ENCODE results near the gene LONP1.

LONP1 gene

GRCh38 chr19:5697022-5697889 lies 22.7 kb downstream of the LONP1 start:
- H3K4me1 ChIP-seq (ENCODE audit: control insufficient read depth, insufficient read depth, low read length), result peaks cover 17% of the 10 kb centered on the region
- H3K4me3 ChIP-seq (ENCODE audit: low read length), result no peak overlapping the region
- peaks cover 72% of the 10 kb centered on the region for H3K36me3 ChIP-seq (ENCODE audit: insufficient read depth, low read length)
- no peaks in the 10 kb centered on the region for H3K9me3 ChIP-seq (replicated peaks; ENCODE audit: low read length)
- no peak overlapping the region for H3K4me2 ChIP-seq (ENCODE audit: low read length)
- H3K9ac ChIP-seq (ENCODE audit: low read depth, low read length), result no peak overlapping the region
- no peaks in the 10 kb centered on the region for H3K27me3 ChIP-seq (ENCODE audit: control insufficient read depth, insufficient read depth, low read length)

GRCh38 chr19:5696196-5697021 lies 23.5 kb downstream of the LONP1 start:
- H3K4me1 ChIP-seq (ENCODE audit: control insufficient read depth, insufficient read depth, low read length), result peaks cover 25% of the 10 kb centered on the region
- peaks cover 81% of the 10 kb centered on the region for H3K36me3 ChIP-seq (ENCODE audit: insufficient read depth, low read length)
- no peak overlapping the region for H3K4me3 ChIP-seq (ENCODE audit: low read length)
- no peaks in the 10 kb centered on the region for H3K9me3 ChIP-seq (replicated peaks; ENCODE audit: low read length)
- no peak overlapping the region for H3K4me2 ChIP-seq (ENCODE audit: low read length)
- no peak overlapping the region for H3K9ac ChIP-seq (ENCODE audit: low read depth, low read length)
- no peaks in the 10 kb centered on the region for H3K27me3 ChIP-seq (ENCODE audit: control insufficient read depth, insufficient read depth, low read length)

GRCh38 chr19:5695649-5696195 lies 24.2 kb downstream of the LONP1 start:
- peaks cover 25% of the 10 kb centered on the region for H3K4me1 ChIP-seq (ENCODE audit: control insufficient read depth, insufficient read depth, low read length)
- no peak overlapping the region for H3K9ac ChIP-seq (ENCODE audit: low read depth, low read length)
- no peaks in the 10 kb centered on the region for H3K27me3 ChIP-seq (ENCODE audit: control insufficient read depth, insufficient read depth, low read length)
- H3K36me3 ChIP-seq (ENCODE audit: insufficient read depth, low read length), result peaks cover 86% of the 10 kb centered on the region
- H3K9me3 ChIP-seq (replicated peaks; ENCODE audit: low read length), result no peaks in the 10 kb centered on the region
- no peak overlapping the region for H3K4me2 ChIP-seq (ENCODE audit: low read length)
- no peak overlapping the region for H3K4me3 ChIP-seq (ENCODE audit: low read length)

- no peak overlapping the region for H3K4me3 ChIP-seq (ENCODE audit: low read length)
- no peak overlapping the region for H3K4me2 ChIP-seq (ENCODE audit: low read length)
- H3K27me3 ChIP-seq (ENCODE audit: control insufficient read depth, insufficient read depth, low read length), result no peaks in the 10 kb centered on the region
- peaks cover 25% of the 10 kb centered on the region for H3K4me1 ChIP-seq (ENCODE audit: control insufficient read depth, insufficient read depth, low read length)
- peaks cover 85% of the 10 kb centered on the region for H3K36me3 ChIP-seq (ENCODE audit: insufficient read depth, low read length)
- H3K9ac ChIP-seq (ENCODE audit: low read depth, low read length), result no peak overlapping the region
- no peaks in the 10 kb centered on the region for H3K9me3 ChIP-seq (replicated peaks; ENCODE audit: low read length)
Observed at GRCh38 chr19:5694956-5695648, 24.8 kb downstream of the LONP1 start.

- Histone ChIP-seq H3K9ac (ENCODE audit: low read depth, low read length) (no peak overlapping the region), H3K4me2 (ENCODE audit: low read length) (no peak overlapping the region), H3K36me3 (ENCODE audit: insufficient read depth, low read length) (peaks cover 79% of the 10 kb centered on the region)
Observed at GRCh38 chr19:5694167-5694955, 25.6 kb downstream of the LONP1 start.

GRCh38 chr19:5693195-5694166 lies 26.5 kb downstream of the LONP1 start:
- peaks cover 71% of the 10 kb centered on the region for H3K36me3 ChIP-seq (ENCODE audit: insufficient read depth, low read length)
- no peaks in the 10 kb centered on the region for H3K27me3 ChIP-seq (ENCODE audit: control insufficient read depth, insufficient read depth, low read length)
- H3K4me1 ChIP-seq (ENCODE audit: control insufficient read depth, insufficient read depth, low read length), result peaks cover 25% of the 10 kb centered on the region
- H3K4me3 ChIP-seq (ENCODE audit: low read length), result no peak overlapping the region
- no peak overlapping the region for H3K9ac ChIP-seq (ENCODE audit: low read depth, low read length)
- H3K9me3 ChIP-seq (replicated peaks; ENCODE audit: low read length), result no peaks in the 10 kb centered on the region
- peak overlapping the region; percentile 97 for H3K4me2 ChIP-seq (ENCODE audit: low read length)

More at GRCh38 chr19:5694167-5694955, 25.6 kb downstream of the LONP1 start:
- H3K4me1 ChIP-seq (ENCODE audit: control insufficient read depth, insufficient read depth, low read length), result peaks cover 25% of the 10 kb centered on the region
- no peaks in the 10 kb centered on the region for H3K27me3 ChIP-seq (ENCODE audit: control insufficient read depth, insufficient read depth, low read length)
- H3K9me3 ChIP-seq (replicated peaks; ENCODE audit: low read length), result no peaks in the 10 kb centered on the region
- no peak overlapping the region for H3K4me3 ChIP-seq (ENCODE audit: low read length)

GRCh38 chr19:5692723-5693194 lies 27.2 kb downstream of the LONP1 start:
- Histone ChIP-seq H3K9ac (ENCODE audit: low read depth, low read length) (peak overlapping the region; percentile 90), H3K36me3 (ENCODE audit: insufficient read depth, low read length) (peaks cover 66% of the 10 kb centered on the region), H3K9me3 (replicated peaks; ENCODE audit: low read length) (no peaks in the 10 kb centered on the region), H3K4me1 (ENCODE audit: control insufficient read depth, insufficient read depth, low read length) (peaks cover 25% of the 10 kb centered on the region), H3K27me3 (ENCODE audit: control insufficient read depth, insufficient read depth, low read length) (no peaks in the 10 kb centered on the region), H3K4me2 (ENCODE audit: low read length) (peak overlapping the region; percentile 97), H3K4me3 (ENCODE audit: low read length) (no peak overlapping the region)

GRCh38 chr19:5691822-5692722 lies 27.9 kb downstream of the LONP1 start:
- Histone ChIP-seq H3K27me3 (ENCODE audit: control insufficient read depth, insufficient read depth, low read length) (no peaks in the 10 kb centered on the region), H3K9ac (ENCODE audit: low read depth, low read length) (peak overlapping the region; percentile 90), H3K9me3 (replicated peaks; ENCODE audit: low read length) (no peaks in the 10 kb centered on the region), H3K36me3 (ENCODE audit: insufficient read depth, low read length) (peaks cover 66% of the 10 kb centered on the region), H3K4me1 (ENCODE audit: control insufficient read depth, insufficient read depth, low read length) (peaks cover 29% of the 10 kb centered on the region), H3K4me3 (ENCODE audit: low read length) (peak overlapping the region; percentile 81), H3K4me2 (ENCODE audit: low read length) (peak overlapping the region; percentile 97)

Data from skeletal muscle satellite cell (primary cell).